ENCODE data around the gene RPA3. TPM values are rescaled to one million over a fixed set of nuclear protein-coding genes. Genes with fewer than 3 reads are reported as not detected.

RPA3 gene
- 10 to 100 TPM; 13.1 to 18.9 (median 14.5) TPM for total RNA-seq
- 10 to 100 TPM; 10.8 to 24.8 (median 13.3) TPM for polyA plus RNA-seq
- long read RNA-seq, donor 1, partial matches to known transcripts = 6 of 6 reads
- long read RNA-seq, donor 1, other reads (novel, unspliced or antisense) = 0 of 6 reads
- long read RNA-seq, donor 2, partial matches to known transcripts = 7 of 9 reads
- long read RNA-seq, donor 2, other reads (novel, unspliced or antisense) = 2 of 9 reads

DNA sequence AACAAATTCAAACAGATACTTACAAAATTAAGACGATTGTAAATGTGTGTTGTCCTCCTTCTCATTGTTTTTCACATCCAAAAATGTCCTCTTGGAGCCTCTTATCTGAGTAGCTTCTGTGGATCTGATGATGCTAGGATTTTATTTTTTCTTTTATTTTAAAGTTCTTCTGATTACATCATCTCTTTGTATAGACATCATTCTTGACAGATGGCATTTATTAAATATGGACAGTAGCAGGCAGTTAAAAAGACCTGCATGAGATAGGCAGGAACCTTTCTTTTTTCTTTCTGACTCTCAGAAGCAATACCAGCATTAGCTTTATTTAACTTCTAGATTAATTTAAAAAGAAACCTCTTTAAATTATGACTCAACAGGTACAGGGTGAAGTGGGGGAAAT lies at the start of gene RPA3:
Gene RPA3 (minus strand): TSS at position 116 of the 400 bp plus-strand sequence. CDS start 78,189 bp downstream, outside the sequence.
- peak within 1 kb of the TSS; percentile 71 for H3K27ac ChIP-seq
- TF ChIP-seq, protein P1, sequence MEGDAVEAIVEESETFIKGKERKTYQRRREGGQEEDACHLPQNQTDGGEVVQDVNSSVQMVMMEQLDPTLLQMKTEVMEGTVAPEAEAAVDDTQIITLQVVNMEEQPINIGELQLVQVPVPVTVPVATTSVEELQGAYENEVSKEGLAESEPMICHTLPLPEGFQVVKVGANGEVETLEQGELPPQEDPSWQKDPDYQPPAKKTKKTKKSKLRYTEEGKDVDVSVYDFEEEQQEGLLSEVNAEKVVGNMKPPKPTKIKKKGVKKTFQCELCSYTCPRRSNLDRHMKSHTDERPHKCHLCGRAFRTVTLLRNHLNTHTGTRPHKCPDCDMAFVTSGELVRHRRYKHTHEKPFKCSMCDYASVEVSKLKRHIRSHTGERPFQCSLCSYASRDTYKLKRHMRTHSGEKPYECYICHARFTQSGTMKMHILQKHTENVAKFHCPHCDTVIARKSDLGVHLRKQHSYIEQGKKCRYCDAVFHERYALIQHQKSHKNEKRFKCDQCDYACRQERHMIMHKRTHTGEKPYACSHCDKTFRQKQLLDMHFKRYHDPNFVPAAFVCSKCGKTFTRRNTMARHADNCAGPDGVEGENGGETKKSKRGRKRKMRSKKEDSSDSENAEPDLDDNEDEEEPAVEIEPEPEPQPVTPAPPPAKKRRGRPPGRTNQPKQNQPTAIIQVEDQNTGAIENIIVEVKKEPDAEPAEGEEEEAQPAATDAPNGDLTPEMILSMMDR (IDR thresholded peaks at IDR 0.05) = no peak
- ATAC-seq (no peak), DNase-seq (no peak)
- 74 to 84% (median 78%) methylated on average over 1 of the region's 1 CpG for WGBS, 3 donors
- H3K9me3 ChIP-seq = no peaks in the 10 kb centered on the region
- H3K36me3 ChIP-seq (ENCODE audit: insufficient read depth in 1 of 2, low read depth in 1 of 2) = no peaks in the 10 kb centered on the region
- H3K4me1 ChIP-seq = peaks cover 12% of the 10 kb centered on the region
- intact Hi-C loops (cut with DNase I) = loop anchor here in 1 of 2 donors (5.0 kb wide), 1 partner anchor 36 kb away; no protein-coding TSS in a partner anchor
- H3K4me3 ChIP-seq = no peak within 1 kb of the TSS
- no peaks in the 10 kb centered on the region for H3K27me3 ChIP-seq (ENCODE audit: insufficient read depth in 3 of 3, low read length in 2 of 3)

DNA sequence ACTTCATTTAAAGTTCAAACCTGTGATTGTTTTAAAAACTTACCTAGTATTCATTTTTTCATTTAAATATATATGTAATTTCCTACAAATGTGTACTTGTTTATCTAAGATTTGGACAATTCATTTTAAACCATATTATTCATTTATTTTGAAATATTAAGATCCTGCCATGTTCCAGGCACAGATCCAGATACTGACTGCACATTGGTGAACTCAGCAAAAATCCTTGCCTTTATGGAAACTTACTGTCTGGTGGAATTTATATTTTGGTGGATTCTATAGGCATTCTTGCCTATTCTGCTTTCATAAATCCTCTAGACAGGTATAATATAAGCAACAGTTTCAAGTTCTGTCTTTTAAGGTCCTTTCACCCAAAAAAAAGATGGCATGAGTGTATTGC lies 48.3 kb upstream of the RPA3 start:
- intact Hi-C loops (cut with DNase I) = loop anchor here (10.0 kb wide), 2 partner anchors 202 to 448 kb away; partner anchors contain the start of gene MIOS (in 1 of the 2)
- no peak for ATAC-seq

DNA sequence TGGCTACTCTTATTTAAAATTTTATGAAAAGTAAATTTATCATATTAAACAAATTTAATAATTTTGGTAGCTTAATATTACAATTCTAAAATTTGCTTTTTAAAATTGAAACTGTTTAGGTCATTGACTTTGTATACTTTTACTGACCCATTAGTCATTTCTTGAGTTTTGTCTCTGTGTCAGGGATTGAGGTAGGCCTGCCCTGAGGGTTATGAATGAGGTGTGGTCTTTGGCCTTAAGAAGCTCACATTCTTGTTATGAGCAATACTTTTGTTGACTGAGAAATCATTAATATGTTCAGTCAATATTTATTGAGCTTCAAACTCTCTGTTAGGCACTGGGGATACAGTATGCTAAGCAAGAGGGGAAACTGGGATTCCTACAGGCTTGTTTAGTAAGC lies 47.0 kb upstream of the RPA3 start:
- DNase-seq = no peak
- H3K36me3 ChIP-seq (ENCODE audit: insufficient read depth in 1 of 2, low read depth in 1 of 2) = no peaks in the 10 kb centered on the region
- TF ChIP-seq, protein P1 (IDR thresholded peaks at IDR 0.05) = no peak
- H3K9me3 ChIP-seq = no peaks in the 10 kb centered on the region
- intact Hi-C loops (cut with DNase I) = loop anchor here (10.0 kb wide), 2 partner anchors 201 to 449 kb away; partner anchors contain the start of gene MIOS (in 1 of the 2)
- H3K4me1 ChIP-seq = peaks cover 19% of the 10 kb centered on the region
- no peak overlapping the region for H3K27ac ChIP-seq
- H3K4me3 ChIP-seq = no peak overlapping the region
- H3K27me3 ChIP-seq (ENCODE audit: insufficient read depth in 3 of 3, low read length in 2 of 3) = no peaks in the 10 kb centered on the region
- ATAC-seq = no peak

More for the DNA sequence above, 48.3 kb upstream of the RPA3 start:
- DNase-seq = no peak
- Histone ChIP-seq H3K27ac (no peak overlapping the region), H3K9me3 (no peaks in the 10 kb centered on the region), H3K4me3 (no peak overlapping the region), H3K4me1 (peaks cover 18% of the 10 kb centered on the region), H3K36me3 (ENCODE audit: insufficient read depth in 1 of 2, low read depth in 1 of 2) (no peaks in the 10 kb centered on the region), H3K27me3 (ENCODE audit: insufficient read depth in 3 of 3, low read length in 2 of 3) (no peaks in the 10 kb centered on the region)
- TF ChIP-seq, protein P1 (IDR thresholded peaks at IDR 0.05) = no peak

DNA sequence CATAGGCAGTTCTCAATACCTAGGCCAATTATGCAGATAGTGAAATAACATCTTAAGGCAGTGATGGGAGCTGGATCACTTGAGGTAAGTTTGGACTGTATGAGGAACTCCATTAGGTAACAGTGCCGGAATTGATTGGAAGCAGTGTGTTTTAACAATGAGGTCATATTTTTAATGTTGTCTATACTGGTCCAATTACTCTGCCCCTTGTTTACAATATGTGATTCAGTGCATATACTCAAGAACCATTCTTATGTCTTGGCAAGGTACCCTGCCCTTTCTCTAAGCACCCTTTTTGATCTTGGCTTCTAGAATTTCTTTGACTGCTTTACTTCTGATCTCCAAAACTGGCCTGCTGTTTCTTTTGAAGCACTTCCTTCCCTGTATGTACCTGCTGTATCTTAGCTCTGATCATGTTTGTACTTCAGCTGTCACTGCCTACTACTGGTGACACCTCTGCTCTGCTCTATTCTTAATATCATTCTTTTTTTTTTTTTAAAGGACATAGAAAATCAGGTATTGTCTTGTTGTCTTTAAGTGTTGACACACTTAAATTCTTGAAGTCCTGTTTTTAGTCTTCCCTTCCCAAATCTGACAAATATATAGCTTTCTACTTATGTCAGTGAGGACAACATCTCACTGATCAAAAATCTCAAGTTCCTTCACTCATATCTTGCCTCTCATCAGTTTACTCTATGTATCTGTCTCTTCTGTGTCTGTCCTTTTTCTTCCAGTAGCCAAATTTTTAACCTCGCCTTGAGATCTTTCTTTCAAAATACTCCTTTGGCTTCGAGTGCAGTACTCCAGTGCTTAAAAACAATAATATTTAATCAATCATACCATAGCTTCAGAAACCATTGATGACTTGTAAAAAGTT lies 46.4 kb upstream of the RPA3 start:
- TF ChIP-seq, protein P1 (IDR thresholded peaks at IDR 0.05) = no peak
- no peaks in the 10 kb centered on the region for H3K27me3 ChIP-seq (ENCODE audit: insufficient read depth in 3 of 3, low read length in 2 of 3)
- no peak overlapping the region for H3K4me3 ChIP-seq
- H3K27ac ChIP-seq = no peak overlapping the region
- no peak for ATAC-seq
- 86 to 91% (median 88%) methylated on average over 3 of the region's 3 CpGs for WGBS, 3 donors
- no peak for DNase-seq
- intact Hi-C loops (cut with DNase I) = loop anchor here (5.0 to 10.0 kb wide), 4 partner anchors 82 to 453 kb away; partner anchors contain the start of gene MIOS (in 1 of the 2)
- peaks cover 19% of the 10 kb centered on the region for H3K4me1 ChIP-seq
- H3K9me3 ChIP-seq = no peaks in the 10 kb centered on the region
- no peaks in the 10 kb centered on the region for H3K36me3 ChIP-seq (ENCODE audit: insufficient read depth in 1 of 2, low read depth in 1 of 2)
